Frontal cortex (tissue), 4 donors: ENCODE measurements around the gene LOXHD1. TPM values are rescaled to one million over a fixed set of nuclear protein-coding genes. Genes with fewer than 3 reads are reported as not detected.

ENCODE experiments used
- DNase-seq, 2 donors: peaks; one replicate each; pipeline ENCODE4 v3.0.0; 2012; ENCODE audit warnings: low spot score in 2 of 2
- FAIRE-seq: peaks from 2 replicates; lab custom pipeline; 2012; peaks lifted over from hg19 to GRCh38; lab: Jason Lieb, UNC
- total RNA-seq: library from RNA; depleted of rRNA; stranded (reverse); fragments of >200 nt; gene quantifications from one replicate; pipeline ENCODE4 v1.2.3, GENCODE V29; 2014
- donor health status: control.
- donor health status: control.
- donor health status: control.

LOXHD1 gene
- total RNA-seq, 1 donor from 2014 or later, result 0.41 TPM

DNA sequence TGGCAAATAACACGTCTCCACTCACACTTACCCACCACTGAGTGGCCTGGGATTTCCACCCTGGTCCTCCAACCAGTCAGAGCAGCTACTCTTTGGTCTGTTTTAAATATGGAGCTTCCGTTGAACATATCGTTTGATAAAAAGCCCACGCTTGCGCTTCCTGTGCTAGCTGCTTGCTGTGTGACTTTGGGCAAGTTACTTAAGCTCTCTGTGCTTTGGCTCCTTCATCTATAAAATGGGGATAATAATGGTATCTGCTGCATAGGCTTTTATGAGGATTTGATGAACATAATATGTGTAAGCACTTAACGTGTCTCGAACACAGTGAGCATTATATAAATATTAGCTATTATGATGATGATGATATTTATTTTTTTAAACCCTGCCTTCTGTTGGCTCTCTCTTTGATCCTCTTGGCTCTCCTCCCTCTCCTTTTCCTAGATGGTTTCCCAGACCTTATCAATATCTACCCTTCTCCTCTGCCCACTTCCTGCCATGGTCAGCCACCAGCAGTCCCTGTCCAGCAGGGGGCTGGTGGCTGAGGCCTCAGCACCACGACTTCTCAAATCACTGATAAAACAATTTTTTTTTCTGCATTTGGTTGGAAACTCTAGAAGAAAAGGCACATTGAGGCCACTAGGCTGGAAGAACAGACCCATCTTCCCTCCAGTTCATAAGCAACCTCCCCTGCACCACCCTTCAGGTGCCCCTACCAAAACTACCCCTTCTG, 191.9 kb downstream of the LOXHD1 start:
- FAIRE-seq, result no peak
- DNase-seq, result no peak

DNA sequence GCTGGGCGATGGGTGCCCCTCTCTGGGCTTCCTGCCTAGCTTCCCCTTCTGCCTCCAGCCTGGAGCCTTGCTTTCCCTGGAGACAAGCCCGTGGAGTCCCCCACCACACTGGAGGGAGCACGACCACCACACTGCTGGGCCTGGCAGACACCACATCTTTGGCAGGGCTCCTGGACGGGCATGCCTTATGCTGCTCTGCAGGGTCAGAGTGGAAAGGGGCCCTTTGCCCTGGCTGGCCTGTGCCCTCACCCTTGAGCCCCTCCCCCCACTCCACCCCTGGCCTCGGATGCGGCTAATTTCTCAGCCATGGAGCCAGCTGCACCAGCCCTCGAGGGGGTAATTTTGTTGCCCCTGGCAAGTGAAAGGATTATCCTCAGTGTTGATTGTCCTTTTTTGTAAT, 194.5 kb downstream of the LOXHD1 start:
- DNase-seq (no peak), FAIRE-seq (no peak)

DNA sequence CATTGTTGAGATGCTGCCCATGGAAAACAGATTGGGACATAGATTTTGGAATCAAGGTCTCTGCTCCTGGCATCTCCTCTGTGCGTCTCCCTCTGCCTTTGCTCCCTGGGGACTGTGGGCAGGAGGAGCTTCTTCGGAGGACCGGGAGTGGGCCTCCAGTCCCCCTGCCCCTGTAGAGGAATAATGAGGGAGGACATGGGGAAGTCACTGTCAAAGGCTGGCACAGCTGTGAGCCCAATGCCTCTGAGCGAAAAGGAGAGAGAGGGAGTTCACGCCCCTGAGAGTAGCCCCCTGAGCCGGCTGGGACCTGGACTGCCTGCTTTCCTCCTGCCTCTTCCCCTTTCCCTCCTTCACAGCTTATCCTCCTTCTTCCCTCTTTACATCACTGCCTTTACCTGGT, 195.0 kb downstream of the LOXHD1 start:
- FAIRE-seq (no peak), DNase-seq (no peak)

DNA sequence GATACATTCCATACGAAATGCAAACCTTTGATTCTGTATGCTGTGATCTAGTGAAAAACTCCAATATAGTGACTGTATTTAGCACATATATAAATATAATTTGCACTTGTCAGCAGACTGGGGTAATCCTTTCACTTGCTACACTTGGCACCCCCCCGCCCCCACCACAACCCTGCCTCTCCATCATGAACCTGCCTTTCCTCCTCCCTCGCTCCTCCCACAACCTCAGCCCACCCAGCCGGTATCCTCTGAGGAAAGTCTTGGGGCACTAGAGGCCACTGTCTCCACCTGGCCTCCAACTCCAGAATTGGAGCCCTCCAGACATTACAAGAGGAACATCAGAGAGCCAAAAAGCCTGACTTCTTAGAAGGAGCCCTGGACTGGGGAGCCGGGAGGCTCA, 196.3 kb downstream of the LOXHD1 start:
- FAIRE-seq, result no peak
- no peak for DNase-seq

DNA sequence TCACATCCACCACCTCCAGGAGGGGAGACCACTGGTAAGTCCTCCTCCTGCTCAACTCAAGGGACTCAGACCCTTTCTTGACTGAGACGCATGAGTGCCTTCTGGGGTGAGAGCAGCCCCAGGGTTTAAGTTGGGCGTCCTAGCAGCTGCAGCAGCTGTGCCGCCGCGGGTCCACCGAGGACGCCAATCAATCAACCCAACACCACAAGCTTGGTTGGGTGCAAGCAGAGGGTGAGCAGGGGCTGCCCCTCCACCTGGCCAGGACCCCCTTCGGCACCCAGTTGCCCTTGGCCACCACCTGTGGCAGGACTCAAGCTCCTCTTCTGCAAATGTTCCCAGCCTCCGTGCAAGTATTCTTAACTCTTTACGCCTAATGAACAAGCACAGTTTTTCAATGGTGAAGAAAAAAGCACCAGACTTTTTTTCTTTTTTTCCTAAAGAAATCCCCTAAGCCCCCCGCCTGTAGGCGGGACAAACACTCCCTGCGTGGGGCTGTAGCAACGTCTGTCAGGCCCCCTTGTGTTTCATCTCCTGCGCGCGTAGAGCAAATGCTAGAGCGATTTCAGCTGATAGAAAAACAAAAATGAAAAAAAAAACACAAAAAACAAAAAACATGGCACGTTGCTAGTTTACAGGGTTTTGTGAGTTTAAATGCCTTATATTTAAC, 197.1 kb downstream of the LOXHD1 start:
- DNase-seq, result no peak
- FAIRE-seq, result no peak

DNA sequence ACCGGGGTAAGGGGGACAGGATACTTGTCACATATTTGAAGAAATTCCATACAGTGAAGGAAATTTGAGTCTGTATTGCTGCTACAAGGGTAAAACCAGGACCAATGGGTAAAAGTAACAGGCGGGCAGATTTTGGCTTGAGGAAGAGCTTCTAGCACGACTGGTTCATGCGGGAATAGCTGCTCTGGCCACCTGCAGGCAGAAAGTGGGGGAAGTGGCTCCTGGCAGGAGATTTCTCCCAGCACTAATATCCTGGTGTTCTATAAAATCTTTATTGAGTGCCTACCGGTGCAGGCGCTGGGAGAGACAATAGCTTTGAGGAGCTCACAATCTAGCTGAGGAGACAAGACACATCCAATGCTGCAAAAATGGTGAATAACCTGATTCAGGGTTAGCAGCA, 198.5 kb downstream of the LOXHD1 start:
- DNase-seq (no peak), FAIRE-seq (no peak)

GRCh38 chr18:46456691-46457090, 200.3 kb downstream of the LOXHD1 start:
- no peak for DNase-seq
- no peak for FAIRE-seq

DNA sequence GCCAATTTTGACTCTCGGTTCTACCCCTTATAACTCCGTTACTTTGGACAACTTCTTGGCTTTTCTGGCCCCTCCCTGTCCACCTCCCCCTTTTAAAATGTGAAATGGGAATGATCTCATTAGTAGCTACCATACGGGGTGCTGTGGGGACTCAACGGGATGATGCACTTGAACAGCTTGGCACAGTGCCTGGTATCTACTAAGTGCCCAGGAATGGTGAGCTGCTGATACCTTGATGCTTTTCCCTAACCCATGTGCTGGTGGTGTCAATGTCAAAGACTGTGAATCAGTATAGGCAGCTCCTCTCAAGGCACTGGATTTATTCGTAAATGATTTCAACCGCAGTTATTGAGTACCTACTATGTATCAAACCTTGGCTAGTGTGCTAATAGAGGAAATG, 204.2 kb downstream of the LOXHD1 start:
- DNase-seq (no peak), FAIRE-seq (no peak)

GRCh38 chr18:46449499-46449898, 207.5 kb downstream of the LOXHD1 start:
- no peak for DNase-seq
- FAIRE-seq, result no peak

DNA sequence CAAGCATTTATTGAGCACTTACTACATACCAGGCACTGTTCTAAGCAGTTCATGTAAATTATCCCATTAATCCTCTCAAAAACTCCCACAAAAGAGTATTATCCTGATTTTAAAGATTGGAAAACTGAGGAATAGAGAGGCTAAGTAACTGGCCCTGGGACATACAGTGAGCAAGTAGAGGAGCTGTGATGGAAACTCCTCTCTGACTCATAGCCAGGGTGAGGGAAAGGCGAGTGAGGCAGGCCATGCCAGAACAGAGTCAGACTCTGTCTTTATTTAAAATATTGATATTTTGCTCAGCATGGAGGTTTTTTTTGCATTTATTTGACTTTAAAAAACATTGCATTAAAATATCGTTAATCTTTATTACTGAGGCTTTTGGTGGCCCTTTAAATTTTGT, 208.0 kb downstream of the LOXHD1 start:
- DNase-seq (no peak), FAIRE-seq (no peak)

GRCh38 chr18:46448347-46448746, 208.7 kb downstream of the LOXHD1 start:
- DNase-seq (no peak), FAIRE-seq (no peak)

- DNase-seq (no peak), FAIRE-seq (no peak)
Observed at GRCh38 chr18:46447792-46448191, 209.2 kb downstream of the LOXHD1 start.

DNA sequence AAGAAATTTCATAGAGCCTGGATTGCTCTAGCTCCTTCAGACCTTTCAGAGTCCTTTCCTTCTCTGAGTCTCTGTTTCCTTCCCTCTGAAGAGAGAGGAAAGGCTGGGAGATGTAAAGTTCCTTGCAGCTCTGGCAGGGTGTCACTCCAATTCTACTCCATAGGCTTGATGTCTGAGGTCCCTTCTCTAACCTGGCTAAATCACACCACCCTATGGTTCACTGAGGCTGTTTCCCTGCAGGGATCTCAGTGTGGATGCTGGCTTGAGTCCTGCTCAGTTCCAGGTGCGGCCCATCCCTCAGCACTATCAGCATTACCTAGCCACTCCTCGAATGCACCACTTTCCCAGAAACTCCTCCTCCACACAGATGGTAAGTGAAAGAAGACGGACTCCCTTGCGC, 209.7 kb downstream of the LOXHD1 start:
- no peak for FAIRE-seq

GRCh38 chr18:46445522-46446313, 211.3 kb downstream of the LOXHD1 start:
- FAIRE-seq (no peak), DNase-seq (no peak)

More for the DNA sequence above, 209.7 kb downstream of the LOXHD1 start:
- no peak for DNase-seq

GRCh38 chr18:46439037-46439436, 218.0 kb downstream of the LOXHD1 start:
- DNase-seq (no peak), FAIRE-seq (no peak)

DNA sequence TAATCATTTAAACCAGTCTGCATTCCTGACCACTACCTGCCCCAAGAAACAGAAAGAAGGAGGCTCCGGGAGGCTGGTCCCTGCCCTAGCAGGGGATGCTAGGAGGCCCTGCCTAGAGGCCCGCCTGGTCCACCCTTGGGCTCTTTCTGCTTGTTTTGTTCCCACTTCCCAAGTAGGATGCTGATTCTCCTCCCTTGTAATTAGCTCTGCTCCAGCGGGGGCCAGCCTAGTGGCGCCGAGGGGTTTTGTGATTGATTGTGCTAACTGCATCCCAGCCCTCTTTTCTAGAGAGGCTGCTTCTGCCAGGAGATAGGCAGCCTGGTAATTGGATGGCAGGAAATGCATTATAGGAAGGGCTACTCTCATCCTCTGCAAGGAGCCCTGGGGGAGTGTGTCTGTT, 220.0 kb downstream of the LOXHD1 start:
- FAIRE-seq (no peak), DNase-seq (no peak)

- DNase-seq (no peak), FAIRE-seq (no peak)
Observed at GRCh38 chr18:46436621-46437020, 220.4 kb downstream of the LOXHD1 start.

DNA sequence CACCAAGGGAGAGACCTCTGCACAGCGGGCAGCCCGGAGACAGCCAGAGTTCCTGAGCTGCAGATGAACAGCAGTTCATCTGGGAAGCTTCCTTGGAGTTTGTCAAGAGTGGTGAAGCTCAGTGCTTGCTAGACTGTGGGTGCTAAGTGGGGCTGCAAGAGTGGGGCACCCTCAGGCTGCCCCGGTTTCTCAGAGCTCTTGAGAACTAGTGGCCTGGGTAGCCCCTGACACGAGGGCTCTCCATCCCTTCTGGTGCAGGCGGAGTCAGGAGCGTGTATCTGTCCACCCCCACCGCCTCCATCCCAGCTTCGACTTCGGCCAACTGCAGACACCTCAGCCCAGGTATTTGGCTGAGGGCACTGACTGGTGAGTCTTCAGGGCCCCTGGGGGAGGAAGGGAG, 222.0 kb downstream of the LOXHD1 start:
- FAIRE-seq (no peak), DNase-seq (no peak)

DNA sequence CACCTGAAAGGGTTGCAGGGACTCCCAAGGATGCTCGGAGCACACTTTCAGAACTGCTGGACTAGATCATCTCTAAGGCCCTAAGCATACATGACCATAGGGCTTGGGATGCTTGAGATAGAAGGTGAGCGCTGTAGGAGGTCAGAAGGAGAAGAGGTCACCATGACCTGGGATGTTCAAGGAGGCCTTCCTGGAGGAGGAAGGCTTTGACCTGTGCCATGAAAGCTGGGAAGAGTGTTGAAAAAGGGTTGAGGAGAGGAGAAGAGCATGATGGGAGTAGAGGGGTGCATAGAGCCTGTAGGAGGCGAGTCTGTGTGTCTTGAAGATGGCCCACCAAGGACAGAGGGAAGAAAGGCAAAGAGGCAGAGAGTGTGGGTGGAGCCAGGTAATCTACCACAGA, 222.4 kb downstream of the LOXHD1 start:
- DNase-seq, result no peak
- no peak for FAIRE-seq

DNA sequence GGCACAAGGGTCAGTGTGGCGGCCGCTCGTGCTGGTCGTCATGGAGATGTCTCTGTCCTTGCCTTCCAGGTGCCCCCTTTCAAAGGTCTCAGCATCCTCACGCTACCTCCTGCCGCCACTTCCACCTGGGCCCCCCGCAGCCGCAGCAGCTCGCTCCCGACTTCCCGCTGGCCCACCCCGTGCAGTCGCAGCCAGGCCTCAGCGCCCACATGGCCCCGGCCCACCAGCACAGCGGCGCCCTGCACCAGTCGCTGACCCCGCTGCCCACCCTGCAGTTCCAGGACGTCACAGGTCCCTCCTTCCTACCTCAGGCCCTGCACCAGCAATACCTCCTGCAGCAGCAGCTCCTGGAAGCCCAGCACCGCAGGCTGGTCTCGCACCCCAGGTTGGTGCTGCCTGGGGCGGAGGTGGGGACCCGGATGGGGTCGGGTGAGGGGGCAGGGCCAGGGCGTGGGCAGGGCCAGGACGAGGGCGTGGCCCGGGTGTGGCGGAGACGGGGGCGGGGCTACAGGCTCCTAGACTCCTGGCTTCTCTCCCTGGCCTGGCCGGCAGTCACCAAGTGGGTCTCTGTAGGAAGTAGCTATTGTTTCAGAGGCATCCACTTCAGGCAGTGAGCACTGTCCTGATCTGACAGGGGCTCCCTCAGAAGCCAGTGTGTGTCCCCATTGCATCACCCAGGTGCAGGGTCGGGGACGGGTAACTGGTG, 223.7 kb downstream of the LOXHD1 start:
- FAIRE-seq (no peak), DNase-seq (no peak)
